HG02938 (cell line): ENCODE measurements around the gene ETNK2.

Source experiments
- ATAC-seq: cut with Tn5 transposase; IDR thresholded peaks from one replicate; pipeline ENCODE4 v1.9.1; 2021; ENCODE audit warnings: mild to moderate bottlenecking, moderate library complexity; ENCODE audit not compliant: unreplicated experiment

ETNK2 gene, protein sequence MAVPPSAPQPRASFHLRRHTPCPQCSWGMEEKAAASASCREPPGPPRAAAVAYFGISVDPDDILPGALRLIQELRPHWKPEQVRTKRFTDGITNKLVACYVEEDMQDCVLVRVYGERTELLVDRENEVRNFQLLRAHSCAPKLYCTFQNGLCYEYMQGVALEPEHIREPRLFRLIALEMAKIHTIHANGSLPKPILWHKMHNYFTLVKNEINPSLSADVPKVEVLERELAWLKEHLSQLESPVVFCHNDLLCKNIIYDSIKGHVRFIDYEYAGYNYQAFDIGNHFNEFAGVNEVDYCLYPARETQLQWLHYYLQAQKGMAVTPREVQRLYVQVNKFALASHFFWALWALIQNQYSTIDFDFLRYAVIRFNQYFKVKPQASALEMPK

DNA sequence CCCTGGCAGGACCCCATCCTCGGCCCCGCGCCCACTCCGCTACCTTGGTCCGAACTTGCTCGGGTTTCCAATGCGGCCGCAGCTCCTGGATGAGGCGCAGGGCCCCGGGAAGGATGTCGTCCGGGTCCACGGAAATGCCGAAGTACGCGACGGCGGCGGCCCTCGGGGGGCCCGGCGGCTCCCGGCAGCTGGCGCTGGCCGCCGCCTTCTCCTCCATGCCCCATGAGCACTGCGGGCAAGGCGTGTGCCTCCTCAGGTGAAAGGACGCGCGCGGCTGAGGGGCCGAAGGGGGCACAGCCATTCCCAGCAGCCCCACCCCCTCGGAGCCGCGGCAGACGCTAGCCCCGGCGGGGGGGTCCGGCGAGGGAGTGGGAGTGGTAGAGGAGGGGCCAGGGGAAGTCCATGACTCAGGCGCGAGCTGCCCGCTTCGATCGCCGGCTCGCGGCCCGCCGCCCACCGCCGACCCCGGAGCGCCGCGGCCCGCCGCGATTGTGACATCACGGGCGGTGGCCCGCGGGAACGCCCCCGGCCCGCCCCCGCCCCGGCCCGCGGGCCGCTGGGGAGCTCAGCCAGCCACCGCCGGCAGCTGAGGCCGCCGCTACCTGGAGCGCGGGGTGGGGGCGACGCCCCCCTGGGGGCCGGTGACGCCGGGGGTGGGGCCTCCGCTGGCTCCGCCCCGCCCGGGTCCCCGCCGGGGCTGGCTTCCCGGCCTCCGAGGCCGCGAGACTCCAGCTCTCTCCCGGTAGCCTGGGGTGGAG lies at the start of gene ETNK2:
Gene ETNK2 (minus strand): TSS at position 493 of the 758 bp plus-strand sequence. CDS start 192 bp downstream, at position 301.
- no peak for ATAC-seq

DNA sequence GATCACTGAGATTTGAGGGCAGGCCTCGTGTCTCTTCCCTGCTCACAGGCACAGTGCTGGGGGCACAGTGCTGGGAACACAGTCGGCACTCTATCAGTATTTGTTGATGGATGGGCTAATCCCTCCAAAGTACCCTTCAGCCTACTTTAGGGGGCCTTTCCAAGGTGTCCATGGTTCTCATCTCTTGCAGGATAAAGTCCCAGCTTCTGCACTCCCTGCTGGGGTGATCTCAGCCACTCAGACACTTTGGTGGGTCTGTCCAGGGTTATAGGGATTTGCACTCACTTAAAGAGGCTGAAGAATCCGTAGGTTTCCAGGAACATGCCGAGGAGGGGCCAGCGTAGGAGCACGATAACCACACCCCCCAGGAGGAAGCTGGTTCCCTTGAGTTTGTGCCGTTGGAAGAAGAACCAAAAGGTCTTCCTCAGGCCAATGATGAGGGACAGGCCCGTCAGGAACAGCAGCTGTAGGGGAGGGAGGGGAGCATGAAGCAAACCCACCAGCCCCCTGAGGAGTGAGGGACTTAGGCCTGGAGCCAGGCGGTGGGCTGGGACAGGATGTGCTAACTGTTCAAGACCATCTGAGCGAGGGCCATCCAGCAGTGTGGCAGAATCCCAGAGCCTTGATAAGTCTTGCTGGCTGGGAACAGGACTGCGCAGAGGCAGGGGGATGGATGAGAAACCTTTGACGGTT lies 49.6 kb upstream of the ETNK2 start:
- ATAC-seq: no peak

DNA sequence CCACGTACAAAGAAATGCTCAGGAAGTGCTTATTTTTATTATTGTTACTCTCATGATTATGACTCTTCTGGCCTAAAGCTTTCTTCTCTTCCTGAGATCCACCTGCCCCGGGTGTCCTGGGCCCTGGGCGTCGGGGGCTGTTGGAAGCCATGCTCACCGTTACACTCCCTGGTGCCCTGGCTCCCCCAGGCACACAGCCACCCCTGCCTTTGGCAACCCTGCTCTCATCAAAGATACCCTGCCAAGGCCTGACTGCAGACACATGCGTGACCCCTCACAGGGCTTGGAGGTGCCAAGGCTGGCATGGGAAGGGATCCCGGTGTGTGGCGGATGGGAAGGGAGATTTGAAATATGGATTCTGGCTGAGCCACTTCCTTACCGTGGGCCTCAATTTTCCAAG lies 47.7 kb upstream of the ETNK2 start:
- no peak for ATAC-seq

DNA sequence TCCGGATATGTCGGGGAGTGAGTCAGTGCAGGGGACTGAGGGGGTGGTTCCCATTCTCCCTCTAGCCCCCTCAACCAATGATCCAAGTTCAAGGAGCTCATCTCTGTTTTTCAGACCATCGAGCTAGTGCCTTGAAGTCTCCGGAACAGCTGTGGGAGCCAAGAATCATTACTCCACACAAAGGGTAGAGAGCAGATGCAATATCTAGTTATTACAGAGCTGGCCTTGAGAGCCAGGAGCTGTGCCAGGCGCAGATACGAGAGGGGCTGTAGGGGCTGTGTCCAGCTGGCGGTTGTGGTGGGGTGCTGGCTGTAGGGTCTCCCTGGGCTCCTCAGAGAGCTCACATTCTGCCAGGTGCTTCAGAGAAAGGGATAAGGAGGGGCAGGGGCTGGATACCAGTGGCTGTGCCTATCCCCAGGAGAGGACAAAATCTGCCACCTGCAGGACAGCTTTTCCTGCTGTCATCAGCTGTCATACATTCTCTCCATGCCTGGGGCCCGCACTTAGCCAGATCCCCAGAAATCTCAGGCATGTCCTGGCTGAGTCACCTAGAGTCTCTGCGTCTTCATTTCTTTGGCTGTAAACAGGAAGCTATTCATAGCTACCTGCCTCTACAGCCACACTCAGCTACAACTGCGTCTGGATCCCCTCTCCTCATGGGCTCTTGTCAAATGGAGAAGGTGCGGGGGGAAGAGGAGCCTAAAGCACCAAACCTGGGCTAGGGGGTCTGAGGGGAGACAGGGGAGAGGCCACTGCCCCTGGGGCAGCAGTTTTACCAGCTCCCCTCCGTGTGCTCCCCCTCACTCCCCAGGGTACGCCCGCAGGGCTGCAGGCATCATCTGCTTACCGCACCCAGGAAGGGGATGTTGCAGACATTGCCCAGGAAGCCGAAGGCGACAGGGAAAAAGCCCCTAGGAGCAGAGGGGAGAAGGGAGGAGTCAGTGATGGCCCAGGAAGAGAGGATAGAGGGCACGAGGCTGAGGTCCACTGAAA lies 46.8 kb upstream of the ETNK2 start:
- no peak for ATAC-seq

DNA sequence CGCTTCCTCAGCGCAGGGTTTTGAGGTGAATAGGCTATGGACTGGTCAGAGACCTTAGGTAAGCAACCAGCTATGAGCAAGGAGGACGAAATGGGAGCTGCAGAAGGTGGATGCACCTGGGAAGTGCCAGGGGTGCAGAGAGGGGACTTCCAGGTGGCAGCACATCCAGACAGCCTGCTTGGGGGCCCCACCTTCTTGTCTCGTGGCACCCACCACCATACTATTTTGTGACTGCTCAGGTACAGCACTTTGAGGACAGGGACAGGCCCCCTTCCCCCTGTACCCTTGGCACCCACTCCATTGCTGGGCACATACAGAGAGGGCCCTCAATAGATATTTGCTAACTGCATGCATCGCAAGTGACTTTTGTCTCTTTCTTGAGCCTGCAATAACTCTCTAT lies 45.2 kb upstream of the ETNK2 start:
- no peak for ATAC-seq

DNA sequence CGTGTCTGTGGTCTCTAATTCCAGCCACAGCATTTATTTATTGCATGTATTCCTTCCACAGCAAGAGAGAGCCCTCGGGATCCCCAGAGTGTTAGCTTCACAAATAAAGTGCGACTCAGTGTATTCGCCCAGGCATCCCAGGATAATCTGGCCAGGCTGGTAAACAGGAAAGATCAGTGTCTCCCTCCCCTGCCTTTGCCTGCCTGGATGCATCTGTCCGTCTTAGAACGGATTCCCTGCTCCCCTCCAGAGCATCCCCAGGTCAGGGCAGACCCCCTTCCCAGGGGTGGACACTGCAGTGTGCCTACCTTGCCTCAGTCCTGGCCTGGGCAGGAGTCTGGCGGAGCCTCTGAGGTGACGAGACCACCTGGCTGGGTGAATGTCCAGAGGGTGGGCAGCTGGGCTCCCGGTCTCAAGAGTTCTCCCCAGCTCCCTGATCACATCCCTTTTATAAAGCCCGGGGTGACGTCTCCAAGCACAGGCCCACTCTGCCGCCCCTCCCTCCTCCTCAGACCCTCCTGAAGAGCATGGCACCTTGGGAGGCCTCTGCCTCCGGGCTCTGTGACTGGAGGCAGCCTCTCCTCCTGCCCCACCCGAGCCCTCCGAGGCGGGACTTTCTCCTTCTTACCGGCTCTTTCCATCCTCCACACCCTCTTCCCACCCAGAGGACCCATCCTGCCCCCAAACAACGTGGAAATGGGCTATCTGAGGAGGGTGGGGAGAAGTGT lies 44.4 kb upstream of the ETNK2 start, which contains the start of gene KISS1:
Gene KISS1 (minus strand): TSS at position 424 of the 728 bp plus-strand sequence. CDS start 3,615 bp downstream, outside the sequence.
- no peak for ATAC-seq

DNA sequence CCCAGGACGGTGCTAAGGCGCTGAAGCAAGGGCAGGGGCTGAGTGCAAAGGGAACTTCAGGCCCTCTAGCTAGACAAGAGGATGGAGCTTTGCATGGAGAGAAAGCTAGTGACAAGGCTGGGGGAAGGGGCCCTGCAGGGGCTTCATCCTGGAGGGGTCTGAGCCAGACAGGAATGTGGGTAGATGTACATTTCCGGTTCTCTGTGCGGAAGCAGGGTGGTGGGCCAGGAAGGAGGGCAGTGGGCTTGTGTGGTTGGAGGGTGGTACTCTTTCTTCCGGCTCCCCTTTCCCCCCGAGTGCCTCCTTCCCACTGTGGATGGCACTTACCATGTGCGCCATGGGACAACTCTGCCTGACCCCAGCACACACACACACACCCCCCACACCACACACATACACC lies 42.9 kb upstream of the ETNK2 start:
- ATAC-seq: no peak

DNA sequence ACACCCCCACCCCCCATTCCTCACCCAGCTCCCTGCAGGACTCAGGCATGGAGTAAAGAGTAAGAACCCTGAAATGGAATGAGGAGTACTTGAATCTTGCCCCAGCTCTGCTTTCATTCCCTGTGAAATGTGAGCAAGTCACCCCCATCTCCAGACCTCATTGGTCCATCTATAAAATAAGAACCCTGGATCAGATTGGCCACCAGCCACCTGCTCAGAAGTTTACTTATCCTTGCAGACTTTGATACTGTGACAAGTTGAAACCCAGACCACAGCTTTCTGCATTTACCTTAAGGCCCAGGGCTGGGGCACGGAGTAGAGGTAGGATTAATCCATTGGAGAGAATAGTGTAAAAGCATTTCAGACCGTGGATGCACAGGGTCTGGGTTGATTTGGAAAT lies 42.2 kb upstream of the ETNK2 start:
- no peak for ATAC-seq

DNA sequence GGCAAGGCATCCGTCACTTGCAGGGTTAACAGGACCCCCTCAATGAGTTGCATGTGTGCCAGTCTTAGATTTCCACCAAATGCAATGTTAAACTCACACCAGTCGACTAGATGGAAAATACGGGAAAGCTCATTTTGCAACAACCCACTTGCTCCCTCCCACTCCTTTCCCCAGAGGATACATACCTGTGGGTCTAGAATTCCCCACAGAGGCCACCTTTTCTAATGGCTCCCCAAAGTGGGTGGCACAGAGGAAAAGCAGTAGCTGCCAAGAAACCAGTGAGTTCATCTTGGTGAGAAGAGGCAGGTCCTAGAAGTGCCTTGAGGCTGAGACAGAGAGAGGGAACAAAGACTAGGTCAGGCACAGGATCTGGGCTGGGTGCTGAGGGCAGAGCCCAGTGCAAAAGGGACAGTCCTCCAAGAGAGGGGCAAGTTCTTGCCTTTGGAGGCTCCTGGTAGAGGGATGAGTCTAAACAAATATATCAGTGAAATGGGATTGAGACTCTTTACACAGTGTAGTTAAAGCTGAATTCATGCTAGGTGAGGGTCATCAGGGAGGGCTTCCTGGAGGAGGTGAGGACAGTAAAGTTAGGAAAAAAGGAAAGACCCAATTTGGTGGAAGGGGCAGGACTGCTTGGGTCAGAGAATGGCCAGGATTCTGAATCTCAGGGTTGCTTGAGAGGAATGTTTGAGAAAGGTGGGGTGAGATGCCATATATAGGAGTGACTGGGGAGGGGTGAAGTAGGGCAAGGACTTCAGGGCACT lies 40.9 kb upstream of the ETNK2 start:
- ATAC-seq: no peak

DNA sequence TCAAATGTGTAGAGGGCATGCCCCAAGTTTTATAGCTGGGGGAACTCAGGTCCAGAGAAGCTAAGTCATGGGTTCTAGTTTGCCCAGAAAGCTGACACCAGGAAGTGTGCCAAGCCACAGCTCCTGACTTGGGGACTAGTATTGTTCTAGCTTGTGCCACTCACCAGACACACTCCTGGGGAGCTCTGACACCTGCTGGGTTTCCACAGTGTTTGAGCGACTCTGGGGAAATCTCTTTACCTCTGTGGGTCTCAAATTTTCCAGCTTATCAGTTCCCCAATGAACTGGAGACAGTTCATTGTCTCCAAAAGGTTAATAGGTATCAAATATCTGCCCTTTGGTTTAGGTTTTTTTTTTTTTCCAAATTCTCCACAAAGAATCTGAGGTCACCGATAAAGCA lies 40.2 kb upstream of the ETNK2 start:
- ATAC-seq: no peak

DNA sequence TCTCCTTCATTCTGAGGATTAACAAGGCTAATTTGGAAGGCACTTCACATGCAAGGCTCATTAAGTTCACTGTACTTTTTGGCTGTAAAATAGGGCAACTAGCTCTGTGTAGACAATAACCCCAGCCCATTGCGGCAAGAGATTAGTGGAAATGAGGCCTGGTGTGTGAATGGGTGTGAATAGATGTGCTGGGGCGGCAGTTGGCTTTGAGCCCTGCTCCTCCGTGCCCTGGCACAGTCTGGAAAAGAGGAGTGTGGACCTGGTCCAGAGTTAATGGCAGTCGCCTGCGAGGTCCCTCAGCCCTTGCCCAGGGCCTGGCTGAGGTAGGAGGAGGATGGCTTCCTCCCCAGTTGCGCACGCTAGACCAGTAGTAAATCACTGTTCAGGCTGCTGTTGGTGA lies 39.6 kb upstream of the ETNK2 start:
- no peak for ATAC-seq

DNA sequence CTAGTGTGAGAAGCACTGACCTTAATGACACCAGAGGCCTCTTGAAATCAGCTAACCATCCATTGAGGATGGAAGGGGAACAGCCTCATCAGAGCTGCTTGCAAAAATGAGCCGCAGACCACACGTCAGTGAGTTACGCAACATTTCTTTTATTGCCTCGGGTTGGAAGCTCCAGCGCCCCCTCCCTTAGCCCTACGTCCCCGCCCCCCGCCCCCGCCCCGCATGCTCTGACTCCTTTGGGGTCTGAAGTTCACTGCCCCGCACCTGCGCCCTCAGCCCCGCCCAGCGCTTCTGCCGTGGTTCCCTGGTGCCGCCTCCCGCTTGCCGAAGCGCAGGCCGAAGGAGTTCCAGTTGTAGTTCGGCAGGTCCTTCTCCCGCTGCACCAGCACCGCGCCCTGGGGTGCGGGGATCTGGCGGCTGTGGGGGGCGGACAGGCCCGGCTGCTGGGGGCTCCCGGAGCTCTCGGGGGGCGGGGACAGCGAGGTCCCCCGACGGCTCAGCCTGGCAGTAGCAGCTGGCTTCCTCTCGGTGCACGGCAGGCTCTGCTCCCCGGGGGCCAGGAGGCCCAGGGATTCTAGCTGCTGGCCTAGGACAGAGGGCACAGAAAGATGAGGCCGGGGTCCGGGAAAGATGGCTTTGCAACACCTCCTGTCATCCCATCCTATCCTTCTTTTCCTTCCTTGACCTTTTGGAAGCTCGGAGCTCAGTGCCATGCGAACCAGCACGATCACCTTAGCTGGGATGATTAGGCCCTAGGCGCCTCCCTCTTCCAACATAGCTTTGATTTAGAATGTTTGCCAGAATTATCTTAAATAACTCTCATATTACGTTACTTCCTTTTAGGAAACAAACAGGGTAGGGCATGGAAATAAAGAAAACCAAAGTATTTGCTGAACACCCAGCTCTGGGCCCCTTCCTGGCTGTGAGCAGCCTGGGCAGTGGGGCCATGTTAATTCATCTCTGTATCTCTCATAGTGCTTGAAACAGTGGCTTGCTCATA lies 38.7 kb upstream of the ETNK2 start:
- ATAC-seq: no peak

DNA sequence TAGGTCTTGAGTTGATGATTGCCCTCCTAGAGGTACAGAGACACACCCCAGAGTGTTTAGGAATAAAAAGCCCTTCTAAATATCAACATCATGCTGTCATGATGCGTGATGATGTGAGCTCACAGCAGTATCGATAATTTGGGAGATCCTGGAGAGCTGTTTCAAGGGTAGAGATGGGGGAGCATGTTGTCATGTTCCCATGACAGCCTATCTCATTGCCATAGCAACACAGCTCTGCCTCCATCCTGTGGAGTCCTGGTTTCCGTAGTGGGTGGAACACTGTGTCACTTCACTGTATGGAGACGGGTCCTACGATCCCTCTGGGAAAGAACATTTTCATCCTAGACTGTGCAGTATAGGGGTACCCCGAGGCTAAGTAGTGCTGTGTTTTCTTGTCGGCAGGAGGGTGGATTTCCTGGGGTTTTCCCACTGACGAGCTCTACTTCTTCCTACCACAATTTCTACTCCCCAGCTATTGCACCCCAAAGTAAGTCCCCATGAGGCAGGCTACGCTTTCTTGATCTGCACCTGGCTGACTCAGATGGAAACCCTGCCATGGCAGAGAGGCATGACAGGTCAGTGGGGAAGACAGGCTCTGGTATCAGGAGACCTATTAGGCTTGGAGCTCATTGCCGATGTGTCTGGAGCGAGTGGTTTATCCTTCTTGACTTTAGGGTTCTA lies 37.3 kb upstream of the ETNK2 start:
- no peak for ATAC-seq

DNA sequence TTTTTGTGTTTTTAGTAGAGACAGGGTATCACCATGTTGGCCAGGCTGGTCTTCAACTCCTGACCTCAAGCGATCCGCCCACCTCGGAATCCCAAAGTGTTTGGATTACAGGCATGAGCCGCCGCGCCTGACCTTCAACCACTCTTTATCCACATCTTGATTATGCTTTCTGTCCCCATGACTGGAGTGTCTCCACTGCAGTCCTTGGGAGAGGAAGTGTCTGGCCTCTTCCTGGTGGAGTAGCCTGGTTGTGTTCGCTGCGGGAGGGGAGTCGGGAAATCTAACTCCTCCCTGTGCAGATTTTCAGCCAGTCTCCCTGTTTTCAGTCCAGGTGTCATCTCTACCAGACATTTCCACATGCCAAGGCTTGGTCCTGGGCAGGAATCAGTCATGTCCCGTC lies 34.8 kb upstream of the ETNK2 start:
- ATAC-seq: no peak

DNA sequence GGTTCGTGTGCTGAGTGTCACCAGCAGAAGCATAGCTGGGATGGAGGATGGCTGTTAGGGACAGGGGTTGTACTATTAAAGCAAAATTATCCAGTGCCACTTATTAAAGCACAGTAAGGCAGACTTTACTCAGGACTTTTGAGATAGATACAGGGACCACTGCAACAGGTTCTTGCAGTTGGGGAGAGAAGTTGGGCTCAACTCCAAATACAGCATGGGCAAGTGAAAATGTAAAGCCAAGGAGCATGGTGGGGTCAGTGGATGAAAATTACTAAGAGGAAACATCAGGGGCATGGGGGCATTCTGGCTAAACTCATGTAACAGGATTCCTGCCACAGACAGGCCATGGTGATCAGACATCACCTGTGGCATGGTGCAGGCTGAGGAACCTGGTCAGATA lies 29.3 kb upstream of the ETNK2 start:
- no peak for ATAC-seq

DNA sequence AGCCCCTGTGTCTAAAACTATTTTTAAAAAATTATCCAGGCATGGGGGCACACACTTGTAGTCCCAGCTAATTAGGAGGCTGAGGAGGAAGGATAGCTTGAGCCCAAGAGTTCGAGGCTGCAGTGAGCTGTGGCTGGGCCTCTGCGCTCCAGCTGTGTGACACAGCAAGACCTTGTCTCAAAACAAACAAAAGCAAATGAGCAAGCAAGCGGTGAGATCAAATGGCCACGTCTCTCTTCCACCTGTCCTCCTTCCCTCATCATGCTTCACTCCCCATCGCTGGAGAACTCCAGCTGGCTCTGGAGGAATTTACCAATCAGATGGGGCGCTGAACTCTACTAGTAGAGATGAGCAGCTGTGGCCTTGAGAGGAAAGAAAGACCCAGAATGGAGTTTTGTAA lies 28.3 kb upstream of the ETNK2 start:
- no peak for ATAC-seq
